ENCODE data around the gene SIDT1. TPM values are rescaled to one million over a fixed set of nuclear protein-coding genes. Genes with fewer than 3 reads are reported as not detected.

SIDT1 gene
- total RNA-seq, 1 experiment from 2014 or later: 0.22 TPM

DNA sequence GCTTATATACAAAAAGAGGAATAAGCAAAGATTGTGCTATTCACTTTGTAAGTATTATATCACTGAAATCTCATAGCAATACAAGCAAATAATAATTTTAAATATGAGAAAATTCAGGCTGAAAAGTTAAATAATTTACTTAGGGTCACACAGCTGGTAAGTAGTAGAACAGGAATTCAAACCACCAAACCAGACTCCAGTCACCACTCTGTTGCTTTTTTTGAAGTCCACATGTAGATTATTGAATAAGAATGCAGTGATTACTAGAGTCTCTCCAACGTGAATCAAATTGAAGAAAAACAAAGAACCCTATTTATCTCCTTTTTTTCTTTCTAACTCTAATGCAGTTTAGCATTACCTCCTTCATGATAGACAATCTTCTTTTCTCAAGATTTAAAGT, 33.3 kb upstream of the SIDT1 start:
- Mint-ChIP-seq H3K4me3 (no peak overlapping the region), H3K27me3 (ENCODE audit: low read depth) (no peaks in the 10 kb centered on the region), H3K36me3 (peaks cover 6% of the 10 kb centered on the region; the same call in 1 of the 2 replicates), H3K9me3 (no peaks in the 10 kb centered on the region), H3K4me1 (no peaks in the 10 kb centered on the region), H3K27ac (no peak overlapping the region)
- POLR2A ChIA-PET: no interaction called here
- CTCF ChIA-PET: interaction anchor here (4.1 kb wide), 1 partner anchor 79 kb away, joined by 21 read pairs; no protein-coding TSS in a partner anchor
- TF ChIP-seq ZNF671 (CRISPR knock-in tag; IDR thresholded peaks at IDR 0.05) (no peak), NFYB (CRISPR knock-in tag; conservative IDR thresholded peaks at IDR 0.05; ENCODE audit: low read depth) (no peak), TCF7 (CRISPR knock-in tag; IDR thresholded peaks at IDR 0.05; ENCODE audit: low read depth) (no peak), PRRX2 (CRISPR knock-in tag; IDR thresholded peaks at IDR 0.05) (no peak)
- TF ChIP-seq, protein P1, sequence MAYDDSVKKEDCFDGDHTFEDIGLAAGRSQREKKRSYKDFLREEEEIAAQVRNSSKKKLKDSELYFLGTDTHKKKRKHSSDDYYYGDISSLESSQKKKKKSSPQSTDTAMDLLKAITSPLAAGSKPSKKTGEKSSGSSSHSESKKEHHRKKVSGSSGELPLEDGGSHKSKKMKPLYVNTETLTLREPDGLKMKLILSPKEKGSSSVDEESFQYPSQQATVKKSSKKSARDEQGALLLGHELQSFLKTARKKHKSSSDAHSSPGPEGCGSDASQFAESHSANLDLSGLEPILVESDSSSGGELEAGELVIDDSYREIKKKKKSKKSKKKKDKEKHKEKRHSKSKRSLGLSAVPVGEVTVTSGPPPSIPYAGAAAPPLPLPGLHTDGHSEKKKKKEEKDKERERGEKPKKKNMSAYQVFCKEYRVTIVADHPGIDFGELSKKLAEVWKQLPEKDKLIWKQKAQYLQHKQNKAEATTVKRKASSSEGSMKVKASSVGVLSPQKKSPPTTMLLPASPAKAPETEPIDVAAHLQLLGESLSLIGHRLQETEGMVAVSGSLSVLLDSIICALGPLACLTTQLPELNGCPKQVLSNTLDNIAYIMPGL (CRISPR knock-in tag; IDR thresholded peaks at IDR 0.05): no peak
- TF ChIP-seq, protein P2, sequence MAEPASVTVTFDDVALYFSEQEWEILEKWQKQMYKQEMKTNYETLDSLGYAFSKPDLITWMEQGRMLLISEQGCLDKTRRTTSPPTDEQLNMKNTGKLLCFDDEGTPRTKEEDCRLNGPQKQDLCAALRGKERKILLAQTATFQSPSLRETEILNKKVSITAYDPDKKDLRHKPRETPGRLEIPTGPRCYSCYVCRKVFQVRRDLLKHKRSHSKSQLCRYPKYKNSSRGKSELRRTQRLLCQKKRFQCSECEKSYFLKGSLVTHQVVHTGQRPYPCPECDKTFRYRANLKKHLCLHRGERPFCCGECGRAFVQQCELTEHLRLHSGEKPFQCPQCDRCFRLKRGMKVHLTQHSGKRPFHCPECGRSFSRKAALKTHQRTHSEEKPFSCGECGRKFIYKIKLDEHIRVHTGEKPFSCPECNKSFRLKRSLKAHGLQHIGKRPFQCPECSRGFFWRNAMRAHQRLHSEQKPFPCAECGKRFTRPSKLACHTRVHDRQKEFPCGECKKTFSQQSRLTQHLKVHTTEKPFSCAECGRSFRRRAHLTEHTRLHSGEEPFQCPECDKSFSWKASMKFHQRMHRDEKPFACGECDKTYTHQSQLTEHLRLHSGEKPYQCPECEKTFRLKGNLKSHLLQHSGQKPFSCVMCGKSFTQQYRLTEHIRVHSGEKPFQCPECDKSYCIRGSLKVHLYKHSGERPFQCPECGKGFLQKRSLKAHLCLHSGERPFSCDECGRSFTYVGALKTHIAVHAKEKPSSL (CRISPR knock-in tag; conservative IDR thresholded peaks at IDR 0.05): no peak
- TF ChIP-seq, protein P3, sequence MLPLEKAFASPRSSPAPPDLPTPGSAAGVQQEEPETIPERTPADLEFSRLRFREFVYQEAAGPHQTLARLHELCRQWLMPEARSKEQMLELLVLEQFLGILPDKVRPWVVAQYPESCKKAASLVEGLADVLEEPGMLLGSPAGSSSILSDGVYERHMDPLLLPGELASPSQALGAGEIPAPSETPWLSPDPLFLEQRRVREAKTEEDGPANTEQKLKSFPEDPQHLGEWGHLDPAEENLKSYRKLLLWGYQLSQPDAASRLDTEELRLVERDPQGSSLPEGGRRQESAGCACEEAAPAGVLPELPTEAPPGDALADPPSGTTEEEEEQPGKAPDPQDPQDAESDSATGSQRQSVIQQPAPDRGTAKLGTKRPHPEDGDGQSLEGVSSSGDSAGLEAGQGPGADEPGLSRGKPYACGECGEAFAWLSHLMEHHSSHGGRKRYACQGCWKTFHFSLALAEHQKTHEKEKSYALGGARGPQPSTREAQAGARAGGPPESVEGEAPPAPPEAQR (CRISPR knock-in tag; IDR thresholded peaks at IDR 0.05): no peak
- TF ChIP-seq, protein P4, sequence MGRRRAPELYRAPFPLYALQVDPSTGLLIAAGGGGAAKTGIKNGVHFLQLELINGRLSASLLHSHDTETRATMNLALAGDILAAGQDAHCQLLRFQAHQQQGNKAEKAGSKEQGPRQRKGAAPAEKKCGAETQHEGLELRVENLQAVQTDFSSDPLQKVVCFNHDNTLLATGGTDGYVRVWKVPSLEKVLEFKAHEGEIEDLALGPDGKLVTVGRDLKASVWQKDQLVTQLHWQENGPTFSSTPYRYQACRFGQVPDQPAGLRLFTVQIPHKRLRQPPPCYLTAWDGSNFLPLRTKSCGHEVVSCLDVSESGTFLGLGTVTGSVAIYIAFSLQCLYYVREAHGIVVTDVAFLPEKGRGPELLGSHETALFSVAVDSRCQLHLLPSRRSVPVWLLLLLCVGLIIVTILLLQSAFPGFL (CRISPR knock-in tag; IDR thresholded peaks at IDR 0.05; ENCODE audit: borderline replicate concordance): no peak
- DNase-seq (ENCODE audit: low spot score): no peak
- no peak for ATAC-seq

DNA sequence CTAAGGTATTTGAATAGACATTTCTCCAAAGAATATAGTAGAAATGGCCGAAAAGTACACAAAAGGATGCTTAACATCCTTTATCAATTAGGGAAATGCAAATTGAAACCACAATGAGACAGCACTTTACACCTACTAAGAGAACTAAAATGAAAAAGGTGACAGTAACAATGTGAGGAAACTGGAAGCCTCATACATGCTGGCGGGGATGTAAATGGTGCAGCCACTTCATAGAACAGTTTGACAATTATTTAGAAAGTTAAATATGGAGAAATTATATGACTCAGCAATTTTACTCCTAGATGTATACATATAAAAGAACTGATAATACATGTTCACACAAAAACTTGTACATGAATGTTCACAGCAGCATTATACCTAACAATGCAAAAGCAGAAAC, 30.8 kb upstream of the SIDT1 start:
- Mint-ChIP-seq H3K36me3 (peaks cover 9% of the 10 kb centered on the region; the same call in 1 of the 2 replicates), H3K4me3 (no peak overlapping the region), H3K27me3 (ENCODE audit: low read depth) (no peaks in the 10 kb centered on the region), H3K4me1 (no peaks in the 10 kb centered on the region), H3K27ac (no peak overlapping the region), H3K9me3 (no peaks in the 10 kb centered on the region)
- POLR2A ChIA-PET: no interaction called here
- no peak for ATAC-seq
- TF ChIP-seq CREM (CRISPR knock-in tag; IDR thresholded peaks at IDR 0.05): no peak
- TF ChIP-seq ZNF138 (CRISPR knock-in tag; conservative IDR thresholded peaks at IDR 0.05): no peak
- no peak for TF ChIP-seq ZNF396 (CRISPR knock-in tag; IDR thresholded peaks at IDR 0.05; ENCODE audit: borderline replicate concordance)
- no peak for TF ChIP-seq ZNF263 (CRISPR knock-in tag; IDR thresholded peaks at IDR 0.05; ENCODE audit: low read depth)
- TF ChIP-seq, protein P5, sequence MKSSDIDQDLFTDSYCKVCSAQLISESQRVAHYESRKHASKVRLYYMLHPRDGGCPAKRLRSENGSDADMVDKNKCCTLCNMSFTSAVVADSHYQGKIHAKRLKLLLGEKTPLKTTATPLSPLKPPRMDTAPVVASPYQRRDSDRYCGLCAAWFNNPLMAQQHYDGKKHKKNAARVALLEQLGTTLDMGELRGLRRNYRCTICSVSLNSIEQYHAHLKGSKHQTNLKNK (CRISPR knock-in tag; IDR thresholded peaks at IDR 0.05): no peak
- TF ChIP-seq GTF2I (CRISPR knock-in tag; conservative IDR thresholded peaks at IDR 0.05): no peak
- no peak for TF ChIP-seq ZNF416 (CRISPR knock-in tag; IDR thresholded peaks at IDR 0.05)
- TF ChIP-seq, protein P6, sequence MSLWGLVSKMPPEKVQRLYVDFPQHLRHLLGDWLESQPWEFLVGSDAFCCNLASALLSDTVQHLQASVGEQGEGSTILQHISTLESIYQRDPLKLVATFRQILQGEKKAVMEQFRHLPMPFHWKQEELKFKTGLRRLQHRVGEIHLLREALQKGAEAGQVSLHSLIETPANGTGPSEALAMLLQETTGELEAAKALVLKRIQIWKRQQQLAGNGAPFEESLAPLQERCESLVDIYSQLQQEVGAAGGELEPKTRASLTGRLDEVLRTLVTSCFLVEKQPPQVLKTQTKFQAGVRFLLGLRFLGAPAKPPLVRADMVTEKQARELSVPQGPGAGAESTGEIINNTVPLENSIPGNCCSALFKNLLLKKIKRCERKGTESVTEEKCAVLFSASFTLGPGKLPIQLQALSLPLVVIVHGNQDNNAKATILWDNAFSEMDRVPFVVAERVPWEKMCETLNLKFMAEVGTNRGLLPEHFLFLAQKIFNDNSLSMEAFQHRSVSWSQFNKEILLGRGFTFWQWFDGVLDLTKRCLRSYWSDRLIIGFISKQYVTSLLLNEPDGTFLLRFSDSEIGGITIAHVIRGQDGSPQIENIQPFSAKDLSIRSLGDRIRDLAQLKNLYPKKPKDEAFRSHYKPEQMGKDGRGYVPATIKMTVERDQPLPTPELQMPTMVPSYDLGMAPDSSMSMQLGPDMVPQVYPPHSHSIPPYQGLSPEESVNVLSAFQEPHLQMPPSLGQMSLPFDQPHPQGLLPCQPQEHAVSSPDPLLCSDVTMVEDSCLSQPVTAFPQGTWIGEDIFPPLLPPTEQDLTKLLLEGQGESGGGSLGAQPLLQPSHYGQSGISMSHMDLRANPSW (CRISPR knock-in tag; conservative IDR thresholded peaks at IDR 0.05; ENCODE audit: low read depth): no peak
- CTCF ChIA-PET: no interaction called here
- no peak for DNase-seq (ENCODE audit: low spot score)
